ENCODE measurements around the gene AURKAIP1.

Gene AURKAIP1

GRCh38 chr1:1331068-1331965 lies 43.7 kb downstream of the AURKAIP1 start, which contains the start of gene TAS1R3:
Gene TAS1R3, plus strand, starts transcription at chr1:1331280. Its CDS starts 66 bp downstream, at chr1:1331346.
- DNase-seq = peak; percentile 90

GRCh38 chr1:1330366-1331067 lies 44.5 kb downstream of the AURKAIP1 start:
- no peak for DNase-seq

GRCh38 chr1:1329304-1330210 lies 45.5 kb downstream of the AURKAIP1 start:
- DNase-seq = no peak

GRCh38 chr1:1328254-1328653 lies 46.8 kb downstream of the AURKAIP1 start:
- no peak for DNase-seq

- DNase-seq = no peak
Observed at GRCh38 chr1:1327291-1327690, 47.7 kb downstream of the AURKAIP1 start.

- DNase-seq = no peak
Observed at GRCh38 chr1:1326075-1326605, 48.9 kb downstream of the AURKAIP1 start.

GRCh38 chr1:1325288-1326074 lies 49.5 kb downstream of the AURKAIP1 start:
- DNase-seq = no peak

- DNase-seq = peak; percentile 98
Observed at GRCh38 chr1:1324524-1325287, 50.3 kb downstream of the AURKAIP1 start, which contains the start of the genes CPTP and INTS11. Gene CPTP, plus strand, starts transcription at chr1:1324802. Its CDS starts 2,109 bp downstream, at chr1:1326911. Gene INTS11, minus strand, starts transcription at chr1:1324660. Its CDS starts 52 bp downstream, at chr1:1324608.

GRCh38 chr1:1324084-1324523 lies 50.9 kb downstream of the AURKAIP1 start:
- no peak for DNase-seq
